ENCODE data around the gene ROBO3.

ROBO3 gene

GRCh38 chr11:124922831-124923230 lies 57.6 kb downstream of the ROBO3 start:
- no peak for DNase-seq

GRCh38 chr11:124923296-124923695 lies 58.1 kb downstream of the ROBO3 start:
- no peak for DNase-seq

- DNase-seq, result no peak
These were observed 63.9 kb downstream of the ROBO3 start for GRCh38 chr11:124928942-124929665.

GRCh38 chr11:124930799-124931198 lies 65.6 kb downstream of the ROBO3 start:
- no peak for DNase-seq

Data from inflammatory macrophage (primary cell).